ENCODE data around the gene SGPP1. TPM values are rescaled to one million over a fixed set of nuclear protein-coding genes. Genes with fewer than 3 reads are reported as not detected.
"Not testable (repeated sequence)": the region's sequence is repeated elsewhere in the genome, so short reads cannot be mapped to it uniquely, and the experiment has no call there.

Gene SGPP1
- total RNA-seq, 1 donor from 2014 or later = 30.2 TPM

DNA sequence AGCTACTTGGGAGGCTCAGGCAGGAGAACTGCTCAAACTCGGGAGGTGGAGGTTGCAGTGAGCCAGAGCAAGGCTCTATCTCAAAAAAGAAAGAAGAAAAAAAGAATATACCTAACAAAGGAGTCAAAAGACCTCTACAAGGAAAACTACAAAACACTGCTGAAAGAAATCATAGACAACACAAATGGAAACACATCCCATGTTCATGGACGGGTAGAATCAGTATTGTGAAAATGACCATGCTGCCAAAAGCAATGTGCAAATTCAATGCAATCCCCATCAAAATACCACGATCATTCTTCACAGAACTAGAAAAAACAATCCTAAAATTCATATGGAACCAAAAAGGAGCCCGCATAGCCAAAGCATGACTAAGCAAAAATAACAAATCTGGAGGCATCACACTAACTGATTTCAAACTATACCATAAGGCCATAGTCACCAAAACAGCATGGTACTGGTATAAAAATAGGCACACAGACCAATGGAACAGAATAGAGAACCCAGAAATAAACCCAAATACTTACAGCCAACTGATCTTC, 91.7 kb downstream of the SGPP1 start:
- DNase-seq (ENCODE audit: low spot score) = not testable (repeated sequence)

Other genes with a start within 250 kb of the SGPP1 start
- 41.9 TPM for gene PPP2R5E, start 184.7 kb downstream of the SGPP1 start, total RNA-seq
- gene WDR89, start 86.2 kb downstream of the SGPP1 start, total RNA-seq = 13.9 TPM
- 85.7 TPM for gene SYNE2, start 124.9 kb upstream of the SGPP1 start, total RNA-seq

All from mucosa of gallbladder (tissue), 1 donor.